UCSD-AML1 (cell line): Measurements from ENCODE around the gene CD247.

Experiments
- DNase-seq: peaks from one replicate; lab custom pipeline; 2025; ENCODE audit not compliant: unreplicated experiment; lab: John Stamatoyannopoulos, UW

Gene CD247

DNA sequence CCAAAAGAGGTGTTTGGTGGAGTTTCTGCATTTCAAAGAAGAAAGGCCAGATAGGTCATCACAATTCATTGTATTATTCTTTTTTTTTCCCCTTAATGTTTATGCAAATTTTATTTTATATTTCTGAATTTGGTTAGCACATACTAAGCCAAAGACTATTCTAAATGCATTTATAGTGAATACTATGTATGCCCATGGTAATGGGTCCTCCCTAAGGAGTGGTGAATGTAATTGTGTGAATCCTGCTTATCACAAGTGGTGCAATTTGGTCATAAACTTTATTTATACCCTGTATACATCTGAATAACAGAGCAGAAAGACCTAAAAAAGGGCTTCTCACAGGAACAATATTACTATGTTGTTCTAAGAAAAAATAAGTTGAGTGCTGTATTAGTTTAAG is 99.1 kb downstream of the CD247 start:
- DNase-seq = no peak

DNA sequence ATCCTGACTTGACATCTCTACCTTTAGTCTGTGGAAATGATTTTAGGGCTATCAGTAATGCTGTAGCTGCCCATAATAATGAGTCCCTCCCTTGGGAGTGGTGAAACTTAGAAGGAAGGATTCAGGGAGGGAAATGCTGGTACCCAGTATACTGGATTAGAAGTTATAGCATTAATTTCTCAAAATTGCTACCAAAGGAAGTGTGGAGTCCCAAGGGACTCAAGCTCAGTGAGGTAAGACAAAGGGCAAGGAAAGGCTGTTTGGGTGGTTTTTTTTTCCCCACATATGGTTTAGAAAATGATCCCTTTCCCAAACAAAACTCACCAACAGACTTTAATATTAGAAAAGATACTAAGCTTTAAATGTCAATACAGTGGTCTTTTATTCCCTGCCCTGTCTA is 99.9 kb downstream of the CD247 start:
- DNase-seq = no peak

DNA sequence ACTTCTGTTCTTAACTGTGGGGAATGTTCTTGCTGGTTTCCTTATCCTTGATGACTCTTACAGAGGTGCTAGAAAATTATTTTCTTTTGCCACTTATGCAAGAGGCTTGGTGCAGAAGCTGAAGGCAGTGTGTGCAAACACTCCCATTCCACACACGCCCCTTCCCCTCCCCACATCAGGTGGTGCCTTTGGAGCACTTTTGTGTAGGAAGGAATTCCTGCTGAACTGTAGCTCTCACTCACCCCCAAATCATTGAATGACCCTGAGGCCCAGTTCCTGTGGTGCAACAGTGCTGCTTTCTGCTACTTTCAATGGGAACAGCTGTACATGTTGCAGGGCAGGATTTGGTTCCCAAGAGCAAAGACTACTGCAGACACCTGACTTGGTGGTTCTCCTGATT is 101.8 kb downstream of the CD247 start:
- no peak for DNase-seq

DNA sequence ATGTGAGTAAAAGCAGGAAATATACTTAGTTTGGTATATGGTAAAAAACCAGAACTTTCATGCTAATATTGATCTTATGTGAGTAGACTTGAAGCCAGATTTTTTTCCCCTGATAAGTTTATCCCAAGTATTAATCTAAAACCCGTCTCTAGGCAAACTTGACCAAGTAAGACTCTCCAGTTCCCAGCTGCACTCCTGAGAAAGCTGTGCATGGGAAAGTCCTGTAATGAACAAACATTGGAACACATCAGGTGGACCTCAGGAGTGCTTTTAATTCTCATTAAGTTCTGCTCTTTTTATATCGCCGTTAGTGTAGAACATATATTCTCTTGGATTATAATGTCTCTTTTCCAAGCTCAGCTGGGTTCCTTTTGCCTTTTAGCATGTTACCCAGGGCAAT is 105.0 kb downstream of the CD247 start:
- DNase-seq = no peak

DNA sequence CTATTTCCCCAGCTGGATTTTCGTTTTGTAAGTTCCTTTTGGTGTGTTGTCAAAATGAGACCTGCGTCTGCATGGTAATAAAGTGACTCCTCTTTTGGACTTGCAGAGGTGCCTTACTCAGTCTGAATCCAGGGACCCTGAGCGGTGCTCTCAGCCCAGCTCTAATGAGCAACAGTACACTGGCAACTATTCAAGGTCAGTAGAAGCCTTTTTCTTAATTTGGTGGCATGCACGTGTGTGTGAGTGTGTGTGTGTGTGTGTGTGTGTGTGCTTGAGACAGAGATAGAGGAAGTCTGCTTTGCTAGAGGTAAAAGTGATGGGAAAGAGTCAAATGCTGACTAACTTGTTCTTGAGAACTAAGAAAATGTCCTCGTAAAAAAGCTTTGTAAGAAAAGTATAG is 105.4 kb downstream of the CD247 start:
- DNase-seq = no peak

DNA sequence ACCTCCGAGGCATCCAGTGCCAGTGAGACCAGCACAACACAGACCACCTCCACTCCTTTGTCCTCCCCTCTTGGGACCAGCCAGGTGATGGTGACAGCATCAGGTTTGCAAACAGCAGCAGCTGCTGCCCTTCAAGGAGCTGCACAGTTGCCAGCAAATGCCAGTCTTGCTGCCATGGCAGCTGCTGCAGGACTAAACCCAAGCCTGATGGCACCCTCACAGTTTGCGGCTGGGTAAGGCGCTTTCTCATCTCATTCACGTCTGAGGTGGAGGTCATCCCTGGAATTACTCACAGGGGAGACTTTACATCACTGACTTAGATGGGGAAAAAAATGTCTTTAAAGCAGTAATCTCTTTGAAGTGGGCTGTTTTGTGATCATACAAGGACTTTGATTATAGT is 106.3 kb downstream of the CD247 start:
- no peak for DNase-seq

DNA sequence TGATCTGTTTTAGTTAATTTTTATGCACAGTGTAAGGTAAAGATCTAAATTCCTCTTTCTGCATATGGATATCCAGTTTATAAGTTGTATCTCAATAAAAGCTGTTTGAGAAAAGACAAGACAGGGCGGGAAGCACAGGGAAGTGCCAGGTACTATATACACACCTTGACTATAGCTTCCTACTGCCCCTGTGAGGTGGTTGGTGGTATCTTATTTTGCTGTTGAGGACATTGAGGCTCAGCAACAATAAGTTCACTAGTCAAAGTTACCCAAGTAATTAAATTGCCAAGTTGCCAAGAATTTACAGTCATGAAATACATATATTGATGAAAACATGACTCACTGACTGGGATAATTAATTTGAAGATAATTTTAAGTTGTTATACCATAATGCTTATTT is 109.1 kb downstream of the CD247 start:
- no peak for DNase-seq

DNA sequence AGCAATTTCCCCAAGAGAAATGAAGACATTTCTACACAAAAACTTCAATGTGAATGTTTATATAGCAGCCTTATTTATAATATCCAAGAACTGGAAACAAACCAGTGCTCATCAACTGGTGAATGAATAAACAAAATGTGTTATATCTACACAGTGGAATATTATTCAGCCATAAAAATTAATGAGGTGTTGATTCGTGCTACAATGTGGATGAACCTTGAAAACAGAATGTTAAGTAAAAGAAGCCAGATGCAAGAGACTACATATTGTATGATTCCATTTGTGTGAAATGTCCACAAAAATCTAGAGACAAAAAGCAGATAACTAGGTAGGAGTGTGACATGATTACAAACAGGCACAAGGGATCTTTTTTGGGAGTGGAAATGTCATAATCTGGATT is 110.0 kb downstream of the CD247 start:
- DNase-seq = no peak

DNA sequence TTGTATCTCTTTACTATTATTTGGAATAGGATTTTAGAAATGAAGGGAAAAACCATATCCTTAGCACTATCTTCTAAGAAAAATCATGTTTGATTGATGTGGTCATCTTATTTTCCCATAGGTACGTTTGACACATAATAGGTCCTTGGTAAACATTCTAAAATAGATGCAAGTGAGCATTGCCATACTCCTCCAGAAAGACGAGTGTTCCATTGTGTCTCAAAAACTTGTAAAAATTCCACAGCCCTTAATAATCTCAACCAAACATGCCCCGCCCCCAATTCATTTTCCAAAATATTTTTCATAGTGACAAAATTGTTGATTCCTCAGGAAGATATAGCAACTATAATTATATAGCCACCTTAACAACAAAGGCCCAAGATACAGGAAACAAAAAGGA is 113.4 kb downstream of the CD247 start:
- DNase-seq = no peak

DNA sequence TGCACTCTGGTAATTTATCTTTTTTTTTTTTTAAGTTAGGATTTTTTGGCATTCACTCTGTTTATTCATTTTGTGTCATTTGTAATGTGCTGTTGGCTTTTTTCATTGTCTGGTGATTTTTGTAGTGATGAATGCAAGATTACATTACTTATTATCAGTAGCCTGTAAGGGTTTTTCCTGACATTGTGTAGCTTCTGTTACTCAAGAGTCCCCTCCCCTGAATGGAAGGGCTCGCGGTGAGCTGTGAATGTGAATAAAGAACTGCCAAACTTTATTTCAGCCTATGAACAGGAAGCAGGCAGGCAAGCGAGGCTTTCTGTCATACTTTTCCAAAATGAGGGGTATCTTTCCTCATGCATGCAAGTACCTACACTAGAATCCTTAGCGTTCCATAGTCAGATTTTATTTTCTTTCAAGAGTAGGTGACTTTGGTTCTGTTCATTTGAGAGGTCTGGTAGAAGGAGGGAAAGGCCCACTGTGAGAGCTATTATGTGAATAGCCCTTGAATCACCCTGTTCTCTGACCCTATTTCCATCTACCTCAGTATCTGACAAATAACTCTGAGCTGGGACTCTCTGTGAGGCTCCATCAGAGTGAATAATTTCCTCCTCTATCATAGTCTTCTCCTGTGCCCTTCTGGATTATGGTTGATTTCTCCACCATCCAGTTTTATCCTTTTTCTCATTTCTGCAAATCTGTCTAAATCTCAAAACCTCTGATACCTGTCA is 114.0 kb downstream of the CD247 start:
- DNase-seq = no peak

DNA sequence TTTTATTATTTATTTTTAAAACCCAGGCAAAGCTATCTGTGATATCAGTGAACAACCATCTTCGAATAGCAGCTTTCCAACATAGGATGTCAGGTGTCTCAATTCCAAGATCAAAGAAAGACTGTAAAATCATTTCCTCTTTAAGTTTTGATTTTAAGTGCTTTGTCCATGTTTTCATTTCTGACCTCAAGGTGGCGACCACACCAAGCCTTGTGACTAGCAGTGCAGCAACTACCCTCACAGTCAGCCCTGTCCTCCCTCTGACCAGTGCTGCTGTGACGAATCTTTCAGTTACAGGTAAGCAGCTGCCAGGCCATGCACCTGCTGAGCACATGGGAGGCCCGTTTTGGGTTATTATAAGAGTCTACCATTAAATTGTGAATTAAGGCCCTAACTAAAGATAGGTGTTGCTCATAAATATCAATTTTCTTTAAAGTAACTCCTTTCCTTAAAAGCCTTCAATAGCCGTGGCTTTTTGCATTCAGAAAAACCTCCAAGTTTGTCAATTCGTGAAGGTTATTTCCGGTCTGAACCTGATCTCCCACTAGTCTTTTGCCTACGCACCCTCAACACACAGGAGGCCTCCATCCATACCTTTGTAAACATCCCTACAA is 117.0 kb downstream of the CD247 start:
- peak; percentile 16 for DNase-seq

DNA sequence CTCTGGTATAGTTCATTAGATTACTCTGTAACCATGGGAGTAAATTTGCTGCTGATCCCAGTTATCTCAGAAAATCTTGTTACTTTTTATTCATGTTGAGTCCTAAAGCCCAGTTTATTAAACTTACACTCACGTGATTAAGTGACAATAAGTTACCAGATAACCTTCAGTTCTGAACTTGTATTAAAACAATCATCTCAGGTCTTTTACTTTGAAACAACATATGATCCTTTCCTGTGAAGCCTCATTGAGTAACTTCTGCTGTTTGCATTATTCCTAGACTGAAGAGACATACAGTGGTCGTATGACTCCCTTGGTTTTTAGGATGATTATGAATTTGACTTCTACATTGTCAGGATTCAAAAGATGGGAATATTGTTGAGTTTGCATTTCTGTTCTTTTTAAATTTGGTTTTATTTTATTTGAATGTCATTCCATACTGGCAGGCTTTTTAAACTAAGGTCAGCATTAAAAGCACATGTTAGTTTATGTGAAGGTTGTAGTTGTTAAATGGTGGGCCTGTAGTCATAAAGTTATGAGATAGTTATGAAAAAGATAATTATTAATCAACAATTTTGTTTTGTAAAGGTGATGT is 117.9 kb downstream of the CD247 start:
- no peak for DNase-seq

DNA sequence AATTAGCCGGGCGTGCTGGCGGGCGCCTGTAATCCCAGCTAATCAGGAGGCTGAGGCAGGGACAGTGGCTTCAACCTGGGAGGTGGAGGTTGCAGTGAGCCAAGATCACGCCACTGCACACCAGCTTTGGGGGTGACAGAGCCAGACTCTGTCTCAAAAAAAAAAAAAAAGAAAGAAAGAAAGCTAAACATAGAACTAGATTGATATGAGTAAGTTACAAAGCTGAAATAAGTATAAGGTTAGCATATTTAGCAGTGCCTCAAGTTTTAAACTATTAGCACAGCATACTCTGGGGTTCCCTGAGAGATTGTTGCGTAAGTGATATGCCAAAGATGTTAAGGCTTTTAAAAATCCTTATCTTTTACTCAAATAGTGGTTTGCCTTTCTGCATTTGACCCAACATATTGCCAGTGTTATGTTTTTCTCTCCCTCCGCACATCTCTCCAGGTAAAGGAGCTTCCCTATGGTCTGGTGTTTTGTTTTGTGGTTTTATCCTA is 126.1 kb downstream of the CD247 start:
- DNase-seq = no peak

DNA sequence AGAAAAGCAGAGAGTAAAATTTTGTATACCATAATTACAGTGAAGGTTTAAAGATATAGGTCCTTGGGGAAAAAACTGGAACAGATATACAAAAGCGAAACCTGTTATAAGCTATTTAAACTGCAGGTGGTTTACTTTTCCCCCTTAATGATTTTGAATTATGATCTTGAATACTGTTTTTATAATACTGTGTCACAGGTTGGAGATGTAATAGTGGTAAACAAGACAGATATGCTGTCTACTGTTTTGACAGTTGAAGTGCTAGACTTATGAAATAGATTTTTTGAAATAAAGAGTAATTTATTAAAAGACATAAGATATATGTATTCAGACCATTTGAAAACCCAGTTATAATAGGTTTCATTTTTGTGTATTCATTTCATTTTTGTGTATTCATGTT is 129.4 kb downstream of the CD247 start:
- DNase-seq = no peak

DNA sequence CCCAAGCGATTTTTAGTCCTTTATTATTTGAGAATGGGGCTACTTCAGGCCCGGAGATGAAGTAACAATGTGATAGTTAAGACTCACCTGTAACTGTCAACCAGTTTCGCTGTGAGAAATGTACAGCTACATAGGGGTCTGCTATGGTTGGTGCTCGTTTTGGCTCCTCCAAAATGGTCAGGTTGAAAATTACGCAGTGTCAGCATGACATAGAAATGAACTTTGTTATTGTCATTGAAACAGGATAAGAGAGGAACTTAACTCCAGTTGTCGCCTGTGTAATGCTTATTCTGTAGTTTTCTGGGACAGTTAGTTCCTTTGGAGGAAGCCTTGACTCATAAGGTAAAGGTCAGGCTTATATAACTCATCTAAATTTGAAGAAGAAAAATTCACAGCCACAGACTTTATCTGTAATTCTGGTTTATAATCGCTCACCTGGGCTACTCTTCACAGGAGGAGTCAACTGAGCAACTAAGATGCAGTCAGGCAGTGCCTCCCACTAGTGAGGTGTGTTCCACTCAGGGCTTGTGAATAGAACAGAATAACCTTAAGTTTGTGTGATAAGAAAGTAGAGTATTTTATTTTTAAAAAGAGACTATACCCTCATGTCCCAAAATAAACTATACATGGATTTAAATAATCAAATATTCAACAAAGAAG is 130.9 kb downstream of the CD247 start:
- no peak for DNase-seq
